ENCODE results near the gene C2orf92.

- TF ChIP-seq EZH2 (IDR thresholded peaks at IDR 0.05; ENCODE audit: insufficient read depth, poor library complexity, severe bottlenecking) (no peak), EZH2phosphoT487 (IDR thresholded peaks at IDR 0.05; ENCODE audit: insufficient read depth, low read depth) (no peak)
These were observed 58.7 kb downstream of the C2orf92 start for GRCh38 chr2:97728091-97728731.

Data from GM23248 (cell line).